ENCODE measurements around the gene ARMC5. TPM values are rescaled to one million over a fixed set of nuclear protein-coding genes. Genes with fewer than 3 reads are reported as not detected.

Gene ARMC5
- total and polyA plus RNA-seq, 9 of the 15 experiments (the other 6 are each of a cell fraction or from before 2014, with no cell fraction given), result 0.11 to 13.5 (median 2.1) TPM

DNA sequence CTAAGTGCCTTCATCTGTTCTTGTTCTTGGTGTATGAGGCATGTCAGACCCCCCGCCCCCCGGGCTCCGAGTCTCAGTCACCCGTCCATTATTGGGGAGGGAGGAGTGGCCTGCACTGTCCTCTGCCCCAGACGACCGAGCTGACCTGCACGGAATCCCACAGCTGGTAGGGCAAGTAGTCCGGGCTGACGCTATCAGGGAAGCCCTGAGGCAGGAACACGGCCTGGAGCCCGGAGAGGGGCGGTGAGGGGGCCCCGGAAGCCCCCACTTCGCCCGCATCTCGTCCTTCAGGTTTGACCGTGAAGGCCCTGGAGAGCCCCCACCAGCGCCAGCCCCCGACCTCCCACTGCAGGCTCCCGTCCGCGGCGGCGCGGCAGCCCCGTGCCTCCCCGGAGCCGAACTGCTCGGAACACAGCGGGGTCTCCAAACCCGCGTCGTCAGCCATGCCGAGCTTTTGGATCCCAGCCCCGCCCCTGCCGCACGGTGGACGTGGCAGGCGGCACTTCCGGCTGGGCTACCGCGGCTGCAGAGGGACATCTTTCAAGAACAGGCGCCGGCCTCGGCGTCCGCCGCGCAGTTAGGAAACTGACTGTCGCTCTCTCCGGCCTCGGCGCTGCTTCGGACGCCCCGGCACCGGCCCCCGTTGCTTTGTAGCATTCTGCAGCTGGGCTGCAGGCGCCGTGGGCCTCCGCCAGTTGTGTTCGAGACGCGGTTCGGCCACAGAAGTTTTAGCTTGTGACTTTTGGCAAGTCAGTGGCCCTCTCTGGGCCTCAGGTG, 48.8 kb downstream of the ARMC5 start, which contains the start of gene RUSF1 (continued):
- TF ChIP-seq, protein P1, sequence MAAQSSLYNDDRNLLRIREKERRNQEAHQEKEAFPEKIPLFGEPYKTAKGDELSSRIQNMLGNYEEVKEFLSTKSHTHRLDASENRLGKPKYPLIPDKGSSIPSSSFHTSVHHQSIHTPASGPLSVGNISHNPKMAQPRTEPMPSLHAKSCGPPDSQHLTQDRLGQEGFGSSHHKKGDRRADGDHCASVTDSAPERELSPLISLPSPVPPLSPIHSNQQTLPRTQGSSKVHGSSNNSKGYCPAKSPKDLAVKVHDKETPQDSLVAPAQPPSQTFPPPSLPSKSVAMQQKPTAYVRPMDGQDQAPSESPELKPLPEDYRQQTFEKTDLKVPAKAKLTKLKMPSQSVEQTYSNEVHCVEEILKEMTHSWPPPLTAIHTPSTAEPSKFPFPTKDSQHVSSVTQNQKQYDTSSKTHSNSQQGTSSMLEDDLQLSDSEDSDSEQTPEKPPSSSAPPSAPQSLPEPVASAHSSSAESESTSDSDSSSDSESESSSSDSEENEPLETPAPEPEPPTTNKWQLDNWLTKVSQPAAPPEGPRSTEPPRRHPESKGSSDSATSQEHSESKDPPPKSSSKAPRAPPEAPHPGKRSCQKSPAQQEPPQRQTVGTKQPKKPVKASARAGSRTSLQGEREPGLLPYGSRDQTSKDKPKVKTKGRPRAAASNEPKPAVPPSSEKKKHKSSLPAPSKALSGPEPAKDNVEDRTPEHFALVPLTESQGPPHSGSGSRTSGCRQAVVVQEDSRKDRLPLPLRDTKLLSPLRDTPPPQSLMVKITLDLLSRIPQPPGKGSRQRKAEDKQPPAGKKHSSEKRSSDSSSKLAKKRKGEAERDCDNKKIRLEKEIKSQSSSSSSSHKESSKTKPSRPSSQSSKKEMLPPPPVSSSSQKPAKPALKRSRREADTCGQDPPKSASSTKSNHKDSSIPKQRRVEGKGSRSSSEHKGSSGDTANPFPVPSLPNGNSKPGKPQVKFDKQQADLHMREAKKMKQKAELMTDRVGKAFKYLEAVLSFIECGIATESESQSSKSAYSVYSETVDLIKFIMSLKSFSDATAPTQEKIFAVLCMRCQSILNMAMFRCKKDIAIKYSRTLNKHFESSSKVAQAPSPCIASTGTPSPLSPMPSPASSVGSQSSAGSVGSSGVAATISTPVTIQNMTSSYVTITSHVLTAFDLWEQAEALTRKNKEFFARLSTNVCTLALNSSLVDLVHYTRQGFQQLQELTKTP (IDR thresholded peaks at IDR 0.05; ENCODE audit: low read depth in 1 of 2, partially characterized antibody in 2 of 2), result peak in 1 of 2 experiments; percentile 36
- no peak for TF ChIP-seq ZNF551 (CRISPR knock-in tag; IDR thresholded peaks at IDR 0.05)
- TF ChIP-seq TEAD4 (IDR thresholded peaks at IDR 0.05; ENCODE audit: low read length), result no peak
- no peak for TF ChIP-seq TEAD4 (CRISPR knock-in tag; IDR thresholded peaks at IDR 0.05; ENCODE audit: borderline replicate concordance)
- TF ChIP-seq SMARCA5 (IDR thresholded peaks at IDR 0.05), result no peak
- TF ChIP-seq RHOXF2B (CRISPR knock-in tag; conservative IDR thresholded peaks at IDR 0.05), result no peak
- 0 out of 4 replicates have a peak, but pooled peaks of 1 of the 2 experiments have one; percentile 31 for TF ChIP-seq RCOR1 (IDR thresholded peaks at IDR 0.05; ENCODE audit: borderline replicate concordance in 1 of 2, low read depth in 2 of 2, low read length in 2 of 2)
- TF ChIP-seq DNMT1 (IDR thresholded peaks at IDR 0.05), result no peak
- TF ChIP-seq ZNF41 (CRISPR knock-in tag; conservative IDR thresholded peaks at IDR 0.05), result no peak
- no peak for TF ChIP-seq CTCFL (IDR thresholded peaks at IDR 0.05; ENCODE audit: borderline replicate concordance, insufficient read depth, low read depth, low read length, poor library complexity, severe bottlenecking)
- TF ChIP-seq, protein P2, sequence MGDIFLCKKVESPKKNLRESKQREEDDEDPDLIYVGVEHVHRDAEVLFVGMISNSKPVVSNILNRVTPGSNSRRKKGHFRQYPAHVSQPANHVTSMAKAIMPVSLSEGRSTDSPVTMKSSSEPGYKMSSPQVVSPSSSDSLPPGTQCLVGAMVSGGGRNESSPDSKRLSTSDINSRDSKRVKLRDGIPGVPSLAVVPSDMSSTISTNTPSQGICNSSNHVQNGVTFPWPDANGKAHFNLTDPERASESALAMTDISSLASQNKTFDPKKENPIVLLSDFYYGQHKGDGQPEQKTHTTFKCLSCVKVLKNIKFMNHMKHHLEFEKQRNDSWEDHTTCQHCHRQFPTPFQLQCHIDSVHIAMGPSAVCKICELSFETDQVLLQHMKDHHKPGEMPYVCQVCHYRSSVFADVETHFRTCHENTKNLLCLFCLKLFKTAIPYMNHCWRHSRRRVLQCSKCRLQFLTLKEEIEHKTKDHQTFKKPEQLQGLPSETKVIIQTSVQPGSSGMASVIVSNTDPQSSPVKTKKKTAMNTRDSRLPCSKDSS (IDR thresholded peaks at IDR 0.05; ENCODE audit: low read depth, partially characterized antibody), result no peak
- 0 out of 2 replicates have a peak, but pooled peaks have one; percentile 44 for TF ChIP-seq MXI1 (IDR thresholded peaks at IDR 0.05; ENCODE audit: low read depth, low read length)
- peak; percentile 52 for TF ChIP-seq GTF2B (IDR thresholded peaks at IDR 0.05; ENCODE audit: extremely low read depth, insufficient read length)
- peak; percentile 91 for TF ChIP-seq CXXC5 (CRISPR knock-in tag; IDR thresholded peaks at IDR 0.05)
- no peak for TF ChIP-seq MITF (IDR thresholded peaks at IDR 0.05)
- peak; percentile 13; the same call in 1 of the 2 replicates for TF ChIP-seq ARID1B (IDR thresholded peaks at IDR 0.05)
- no peak for TF ChIP-seq HDAC6 (IDR thresholded peaks at IDR 0.05; ENCODE audit: low read depth, low read length)
- TF ChIP-seq ZNF785 (CRISPR knock-in tag; IDR thresholded peaks at IDR 0.05), result no peak
